AG20443 (cell line): Measurements from ENCODE around the gene UBAP2.

Experiments
- DNase-seq: peaks from one replicate; pipeline ENCODE4 v3.0.0; 2012; ENCODE audit warnings: low spot score, mixed read lengths

Gene UBAP2

DNA sequence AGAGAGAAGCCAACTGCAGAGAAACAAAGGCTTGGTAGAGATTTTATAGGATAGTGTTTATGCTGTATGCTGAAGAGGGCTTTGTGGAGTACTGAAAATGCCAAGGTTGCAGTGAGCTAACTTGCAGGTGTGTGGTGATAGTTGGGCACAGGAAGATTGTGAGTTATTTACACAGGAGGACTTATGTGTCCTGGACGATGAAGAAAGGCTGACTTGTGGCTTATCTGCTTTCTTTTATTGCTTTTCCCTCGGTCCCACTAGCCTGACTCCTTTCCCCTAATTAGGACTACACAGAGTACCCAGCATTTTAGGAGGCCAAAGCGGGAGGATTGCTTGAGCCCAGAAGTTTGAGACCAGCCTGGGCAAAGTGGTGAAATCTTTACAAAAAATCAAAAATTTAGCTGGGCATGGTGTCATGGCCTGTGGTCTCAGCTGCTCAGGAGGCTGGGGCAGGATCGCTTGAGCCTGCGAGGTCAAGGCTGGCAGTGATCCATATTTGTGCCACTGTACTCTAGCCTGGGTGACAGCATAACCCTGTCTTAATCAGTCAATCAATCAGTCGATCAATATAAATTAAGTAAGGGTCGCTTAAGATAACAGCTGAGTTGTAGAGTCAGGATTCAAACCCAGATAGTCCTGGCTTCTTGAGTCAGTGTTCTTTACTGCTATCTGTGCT, 169.9 kb downstream of the UBAP2 start:
- no peak for DNase-seq

DNA sequence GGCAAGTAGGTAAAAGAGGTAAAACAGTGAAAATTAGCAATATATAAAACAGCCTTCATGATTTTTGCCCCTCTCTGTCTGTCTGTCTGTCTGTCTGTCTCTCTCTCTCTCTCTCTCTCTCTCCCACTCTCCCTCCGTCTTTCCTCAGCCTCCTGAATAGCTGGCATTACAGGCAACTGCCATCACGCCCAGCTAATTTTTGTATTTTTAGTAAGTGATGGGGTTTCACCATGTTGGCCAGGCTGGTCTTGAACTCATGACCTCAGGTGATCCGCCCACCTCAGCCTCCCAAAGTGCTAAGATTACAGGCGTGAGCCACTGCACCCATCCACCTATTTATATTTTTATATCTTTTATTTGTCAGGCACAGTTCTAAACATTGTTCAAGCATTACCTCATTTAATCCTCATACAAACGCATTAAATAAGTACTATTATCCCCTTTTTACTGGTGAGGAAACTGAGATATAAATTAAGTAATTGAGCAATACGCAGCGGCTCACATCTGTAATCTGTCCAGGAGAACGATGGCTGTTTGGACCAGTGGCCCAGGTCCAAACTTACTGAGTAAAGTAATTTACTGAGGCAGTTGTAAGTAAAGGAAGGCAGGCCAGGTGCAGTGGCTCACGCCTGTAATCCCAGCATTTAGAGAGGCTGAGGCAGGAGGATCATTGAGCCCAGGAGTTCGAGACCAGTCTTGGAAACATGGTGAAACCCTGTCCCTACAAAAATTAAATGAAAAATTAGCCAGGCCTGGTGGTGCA, 170.8 kb downstream of the UBAP2 start:
- no peak for DNase-seq
